CD14-positive monocyte (primary cell): Measurements from ENCODE around the gene LIPG. TPM values are rescaled to one million over a fixed set of nuclear protein-coding genes. Genes with fewer than 3 reads are reported as not detected.

ENCODE experiments used
- DNase-seq, 3 donors: peaks; one replicate each; pipeline ENCODE4 v3.0.0-alpha.2; 2011 to 2022
- H2AFZ ChIP-seq: 2 replicates; pipeline ENCODE4 v1.6.0; 2012; ENCODE audit warnings: mild to moderate bottlenecking, low read depth, low read length, inconsistent platforms; ENCODE audit not compliant: insufficient read depth, poor library complexity, severe bottlenecking
- H3K27ac ChIP-seq, 2 donors: 1 replicate in 1 of 2; 2 replicates in 1 of 2; pipeline ENCODE4 v1.5.1; 2012 to 2013; ENCODE audit warnings: low read length in 2 of 2, control low read depth in 1 of 2, inconsistent platforms in 1 of 2, low read depth in 1 of 2, mild to moderate bottlenecking in 1 of 2
- H3K27me3 ChIP-seq, 2 donors: one replicate each; pipeline versions ENCODE4 v1.6.0 to v1.6.1; 2011 to 2013; ENCODE audit warnings: low read length in 2 of 2; ENCODE audit not compliant: control insufficient read depth in 2 of 2, insufficient read depth in 2 of 2
- H3K36me3 ChIP-seq, 2 donors: replicated peaks in 1 of 2; 1 replicate in 1 of 2; 2 replicates in 1 of 2; pipeline versions ENCODE4 v1.5.1 to v1.6.1; 2012 to 2013; ENCODE audit warnings: low read length in 2 of 2, control low read depth in 1 of 2, inconsistent platforms in 1 of 2, mild to moderate bottlenecking in 1 of 2; ENCODE audit not compliant: insufficient read depth in 2 of 2, control insufficient read depth in 1 of 2
- H3K4me1 ChIP-seq, 2 donors: 1 replicate in 1 of 2; 2 replicates in 1 of 2; pipeline versions ENCODE4 v1.5.1 to v1.6.1; 2012 to 2013; ENCODE audit warnings: low read length in 2 of 2, control low read depth in 1 of 2, inconsistent platforms in 1 of 2, mild to moderate bottlenecking in 1 of 2, moderate library complexity in 1 of 2; ENCODE audit not compliant: insufficient read depth in 2 of 2, control insufficient read depth in 1 of 2
- H3K4me2 ChIP-seq: replicated peaks from 2 replicates; pipeline ENCODE3; 2012; ENCODE audit warnings: low read length, moderate library complexity, mild to moderate bottlenecking; ENCODE audit not compliant: poor library complexity, severe bottlenecking; ENCODE audit errors: extremely low read depth
- H3K4me3 ChIP-seq, 3 experiments: fragments of 200-600 bp in 1 of 3; sonication (generic) in 1 of 3; replicated peaks in 1 of 3; 1 replicate in 2 of 3; 2 replicates in 1 of 3; pipeline ENCODE4 v1.5.1; 2011 to 2013; ENCODE audit warnings: low read length in 3 of 3, mild to moderate bottlenecking in 3 of 3, control low read depth in 2 of 3, low read depth in 2 of 3, inconsistent platforms in 1 of 3, moderate library complexity in 1 of 3
- H3K79me2 ChIP-seq: 2 replicates; pipeline ENCODE4 v1.6.0; 2012; ENCODE audit warnings: mild to moderate bottlenecking, control low read depth, inconsistent platforms, low read length, moderate library complexity; ENCODE audit not compliant: insufficient read depth
- H3K9ac ChIP-seq: 2 replicates; pipeline ENCODE4 v1.6.0; 2017; ENCODE audit warnings: low read length, mild to moderate bottlenecking; ENCODE audit not compliant: insufficient read depth, poor library complexity, severe bottlenecking
- H3K9me3 ChIP-seq, 2 donors: replicated peaks in 1 of 2; 1 replicate in 1 of 2; 2 replicates in 1 of 2; pipeline versions ENCODE4 v1.5.1 to v1.6.1; 2012 to 2013; ENCODE audit warnings: low read length in 2 of 2, control low read depth in 1 of 2; ENCODE audit not compliant: control insufficient read depth in 1 of 2, insufficient read depth in 1 of 2
- H4K20me1 ChIP-seq: 2 replicates; pipeline ENCODE4 v1.6.0; 2012; ENCODE audit warnings: mild to moderate bottlenecking, low read length, control low read depth, moderate library complexity; ENCODE audit not compliant: insufficient read depth
- H3K27ac Mint-ChIP-seq, 7 donors: one replicate each; pipeline ENCODE4 v1.8.0; 2020; ENCODE audit warnings: mild to moderate bottlenecking in 7 of 7, mixed read lengths in 7 of 7, moderate library complexity in 6 of 7, inconsistent platforms in 2 of 7
- H3K27me3 Mint-ChIP-seq, 3 donors: one replicate each; pipeline ENCODE4 v1.8.0; 2021 to 2022; ENCODE audit warnings: low read depth in 3 of 3, mild to moderate bottlenecking in 3 of 3, mixed read lengths in 3 of 3, moderate library complexity in 3 of 3, inconsistent platforms in 1 of 3
- H3K36me3 Mint-ChIP-seq, 2 donors: one replicate each; pipeline ENCODE4 v1.8.0; 2020; ENCODE audit warnings: mixed read lengths in 2 of 2, inconsistent platforms in 1 of 2, mild to moderate bottlenecking in 1 of 2
- H3K4me1 Mint-ChIP-seq: one replicate; pipeline ENCODE4 v1.8.0; 2020; ENCODE audit warnings: mild to moderate bottlenecking, mixed read lengths
- H3K4me3 Mint-ChIP-seq, 2 donors: one replicate each; pipeline ENCODE4 v1.8.0; 2020; ENCODE audit warnings: mild to moderate bottlenecking in 2 of 2, mixed read lengths in 2 of 2, moderate library complexity in 1 of 2
- H3K9me3 Mint-ChIP-seq, 7 donors: one replicate each; pipeline ENCODE4 v1.8.0; 2020 to 2022; ENCODE audit warnings: mixed read lengths in 7 of 7, mild to moderate bottlenecking in 6 of 7, moderate library complexity in 6 of 7, inconsistent platforms in 2 of 7
- WGBS: methylation state at CpG from one replicate; pipeline ENCODE4 v1.1.5; 2013; ENCODE audit warnings: missing lambda C conversion rate; ENCODE audit not compliant: insufficient coverage; 5-methylcytosine and 5-hydroxymethylcytosine counted together
- intact Hi-C, 2 donors: fragments of 100-400 bp; cut with micrococcal nuclease; formaldehyde crosslinking; loops; one replicate each; pipeline versions ENCODE4 v1.15.0 to v1.15.1; 2023
- polyA plus RNA-seq, 3 donors: library from polyadenylated mRNA; depleted of rRNA in 1 of 3; unstranded in 2 of 3; stranded (reverse) in 1 of 3; fragments of 300-500 nt in 2 of 3; fragments of >200 nt in 1 of 3; fragmentation: Illumina TruSeq in 2 of 3; gene quantifications; 1 replicate in 2 of 3; 2 replicates in 1 of 3; pipeline ENCODE4 v1.2.3, GENCODE V29; 2012 to 2021
- TF ChIP-seq, protein P1 (sequence below): fragments of 200-600 bp; IDR thresholded peaks from one replicate; pipeline ENCODE4 v1.8.0; 2022; ENCODE audit warnings: antibody characterized with exemption, mild to moderate bottlenecking

The LIPG gene
- polyA plus RNA-seq, 3 donors = not detected

DNA sequence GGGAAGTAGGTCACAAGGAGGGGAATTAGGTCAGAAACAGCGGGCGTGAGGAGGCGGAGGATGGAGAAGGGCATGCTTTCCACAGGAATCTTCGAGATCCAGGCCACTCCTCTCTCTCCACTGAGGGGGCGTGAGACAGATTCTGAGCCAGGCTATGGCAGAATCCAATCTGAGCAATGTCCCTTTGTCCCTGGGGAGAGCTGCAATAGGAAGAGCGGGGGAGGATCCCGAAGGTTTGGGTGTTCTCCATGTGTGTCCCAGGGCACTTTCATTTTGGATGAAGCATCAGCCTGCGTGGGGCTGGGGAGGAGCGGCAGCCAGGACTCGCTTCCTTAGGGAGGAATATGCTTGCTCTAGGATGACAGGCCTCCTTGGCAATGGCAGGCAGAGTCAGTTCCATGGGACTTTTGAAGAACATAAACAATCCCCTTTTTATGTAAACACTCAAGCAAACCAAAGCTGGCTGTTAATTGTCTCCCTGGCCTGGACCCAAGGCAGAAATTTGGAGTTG lies 84.0 kb downstream of the LIPG start:
- Histone ChIP-seq H3K9me3 (no peaks in the 10 kb centered on the region), H3K9ac (no peak overlapping the region)

DNA sequence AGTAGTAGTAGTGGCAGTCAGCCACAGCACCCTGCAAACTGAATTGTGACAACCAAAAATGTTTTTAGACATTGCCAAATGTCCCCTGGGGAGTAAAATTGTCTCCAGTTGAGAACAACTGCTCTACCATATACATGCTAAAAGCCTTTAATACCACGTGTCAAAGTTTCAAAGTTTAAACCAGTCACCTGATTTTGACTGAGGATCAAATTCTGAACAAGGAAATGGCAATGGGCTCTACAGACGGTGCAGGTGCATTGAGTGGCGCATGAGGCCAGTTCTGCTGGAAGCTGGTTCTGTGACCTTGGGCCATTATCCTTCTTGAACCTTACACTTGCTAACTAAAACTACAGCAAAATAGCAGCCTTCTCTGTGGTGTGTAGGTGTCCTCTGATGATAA lies 85.0 kb downstream of the LIPG start:
- H3K27me3 ChIP-seq = no peaks in the 10 kb centered on the region
- Mint-ChIP-seq H3K9me3 (peaks cover 0 to 1% (median 0%) of the 10 kb centered on the region in 7 donors), H3K27ac (no peak overlapping the region), H3K36me3 (no peaks in the 10 kb centered on the region), H3K4me3 (no peak overlapping the region), H3K27me3 (peaks cover 0 to 4% (median 2%) of the 10 kb centered on the region in 3 donors), H3K4me1 (no peaks in the 10 kb centered on the region)
- TF ChIP-seq, protein P1, sequence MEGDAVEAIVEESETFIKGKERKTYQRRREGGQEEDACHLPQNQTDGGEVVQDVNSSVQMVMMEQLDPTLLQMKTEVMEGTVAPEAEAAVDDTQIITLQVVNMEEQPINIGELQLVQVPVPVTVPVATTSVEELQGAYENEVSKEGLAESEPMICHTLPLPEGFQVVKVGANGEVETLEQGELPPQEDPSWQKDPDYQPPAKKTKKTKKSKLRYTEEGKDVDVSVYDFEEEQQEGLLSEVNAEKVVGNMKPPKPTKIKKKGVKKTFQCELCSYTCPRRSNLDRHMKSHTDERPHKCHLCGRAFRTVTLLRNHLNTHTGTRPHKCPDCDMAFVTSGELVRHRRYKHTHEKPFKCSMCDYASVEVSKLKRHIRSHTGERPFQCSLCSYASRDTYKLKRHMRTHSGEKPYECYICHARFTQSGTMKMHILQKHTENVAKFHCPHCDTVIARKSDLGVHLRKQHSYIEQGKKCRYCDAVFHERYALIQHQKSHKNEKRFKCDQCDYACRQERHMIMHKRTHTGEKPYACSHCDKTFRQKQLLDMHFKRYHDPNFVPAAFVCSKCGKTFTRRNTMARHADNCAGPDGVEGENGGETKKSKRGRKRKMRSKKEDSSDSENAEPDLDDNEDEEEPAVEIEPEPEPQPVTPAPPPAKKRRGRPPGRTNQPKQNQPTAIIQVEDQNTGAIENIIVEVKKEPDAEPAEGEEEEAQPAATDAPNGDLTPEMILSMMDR = no peak
- H3K9me3 ChIP-seq = no peaks in the 10 kb centered on the region
- 100% methylated on average over 1 of the region's 3 CpGs for WGBS
- H3K79me2 ChIP-seq = no peaks in the 10 kb centered on the region
- H3K4me3 ChIP-seq = no peak overlapping the region
- no peak overlapping the region for H2AFZ ChIP-seq
- intact Hi-C loops = no loop called here
- no peaks in the 10 kb centered on the region for H3K4me1 ChIP-seq
- H3K36me3 ChIP-seq = no peaks in the 10 kb centered on the region
- H3K27ac ChIP-seq = no peak overlapping the region
- no peaks in the 10 kb centered on the region for H4K20me1 ChIP-seq
- DNase-seq = no peak
- H3K4me2 ChIP-seq = no peak overlapping the region
- no peak overlapping the region for H3K9ac ChIP-seq

More for the DNA sequence above, 84.0 kb downstream of the LIPG start:
- H3K36me3 Mint-ChIP-seq = no peaks in the 10 kb centered on the region
- Histone ChIP-seq H4K20me1 (no peaks in the 10 kb centered on the region), H3K27ac (no peak overlapping the region), H3K27me3 (no peaks in the 10 kb centered on the region), H3K4me2 (no peak overlapping the region), H2AFZ (no peak overlapping the region), H3K4me1 (no peaks in the 10 kb centered on the region), H3K79me2 (no peaks in the 10 kb centered on the region), H3K4me3 (no peak overlapping the region), H3K36me3 (no peaks in the 10 kb centered on the region)
- H3K4me3 Mint-ChIP-seq = no peak overlapping the region
- 95% methylated on average over 5 of the region's 10 CpGs for WGBS
- no peaks in the 10 kb centered on the region for H3K4me1 Mint-ChIP-seq
- intact Hi-C loops = no loop called here
- H3K27me3 Mint-ChIP-seq = peaks cover 2 to 7% (median 4%) of the 10 kb centered on the region in 3 donors
- H3K27ac Mint-ChIP-seq = no peak overlapping the region
- TF ChIP-seq, protein P1 = no peak
- peaks cover 0 to 1% (median 0%) of the 10 kb centered on the region in 7 donors for H3K9me3 Mint-ChIP-seq
- no peak for DNase-seq
